Smooth muscle cell (in vitro differentiated cells): Measurements from ENCODE around the gene FECH. TPM values are rescaled to one million over a fixed set of nuclear protein-coding genes. Genes with fewer than 3 reads are reported as not detected.
A peak's percentile ranks its signal among the peaks of the same experiment; 100 is the strongest.

Experiments used
- DNase-seq: peaks from one replicate; lab custom pipeline; 2025; ENCODE audit not compliant: unreplicated experiment; lab: John Stamatoyannopoulos, UW
- H2AFZ ChIP-seq: fragments of 200-600 bp; sonication (generic); 2 replicates; pipeline ENCODE4 v1.6.0; 2016; ENCODE audit warnings: antibody characterized with exemption, low read depth, mild to moderate bottlenecking
- H3F3A ChIP-seq: fragments of 200-600 bp; sonication (generic); 2 replicates; pipeline ENCODE4 v1.6.0; 2017; ENCODE audit warnings: antibody characterized with exemption, low read depth
- H3K27ac ChIP-seq: fragments of 200-600 bp; sonication (generic); 2 replicates; pipeline ENCODE4 v1.5.1; 2016; ENCODE audit warnings: low read depth, mild to moderate bottlenecking
- H3K27me3 ChIP-seq: fragments of 200-600 bp; sonication (generic); 2 replicates; pipeline ENCODE4 v1.6.1; 2016; ENCODE audit warnings: low read depth, mild to moderate bottlenecking
- H3K36me3 ChIP-seq: fragments of 200-600 bp; sonication (generic); 2 replicates; pipeline ENCODE4 v1.5.1; 2016; ENCODE audit warnings: low read depth
- H3K4me1 ChIP-seq: fragments of 200-600 bp; sonication (generic); 2 replicates; pipeline ENCODE4 v1.5.1; 2016; ENCODE audit warnings: low read depth
- H3K4me2 ChIP-seq: fragments of 200-600 bp; sonication (generic); 2 replicates; pipeline ENCODE4 v1.6.0; 2016; ENCODE audit warnings: mild to moderate bottlenecking
- H3K4me3 ChIP-seq: fragments of 200-600 bp; sonication (generic); 2 replicates; pipeline ENCODE4 v1.5.1; 2016; ENCODE audit warnings: mild to moderate bottlenecking
- H3K79me2 ChIP-seq: fragments of 200-600 bp; sonication (generic); 2 replicates; pipeline ENCODE4 v1.6.0; 2016; ENCODE audit warnings: low read depth, mild to moderate bottlenecking
- H3K9ac ChIP-seq: fragments of 200-600 bp; sonication (generic); 2 replicates; pipeline ENCODE4 v1.6.0; 2016; ENCODE audit warnings: low read depth
- H3K9me3 ChIP-seq: fragments of 200-600 bp; sonication (generic); replicated peaks from 2 replicates; pipeline ENCODE4 v1.5.1; 2016; ENCODE audit warnings: low read depth
- H4K20me1 ChIP-seq: fragments of 200-600 bp; sonication (generic); 2 replicates; pipeline ENCODE4 v1.6.0; 2016; ENCODE audit warnings: low read depth
- WGBS: methylation state at CpG from one replicate; pipeline ENCODE4 v1.1.7; 2016; ENCODE audit warnings: low lambda C conversion rate; 5-methylcytosine and 5-hydroxymethylcytosine counted together
- polyA plus RNA-seq: library from polyadenylated mRNA; unstranded; fragments of >200 nt; fragmentation: Nextera tagmentation; extraction: Ambion mirVana; gene quantifications from 2 replicates; pipeline ENCODE4 v1.2.1, GENCODE V29; 2016
- total RNA-seq: library from RNA; depleted of rRNA; stranded (reverse); fragments of >200 nt; gene quantifications from 2 replicates; pipeline ENCODE4 v1.2.3, GENCODE V29; 2014
- TF ChIP-seq, protein P1 (sequence below): fragments of 200-600 bp; sonication (generic); IDR thresholded peaks from 2 replicates; pipeline ENCODE4 v1.5.1; 2017; ENCODE audit warnings: borderline replicate concordance, mild to moderate bottlenecking, antibody characterized with exemption; ENCODE audit not compliant: insufficient read depth, poor library complexity, severe bottlenecking

FECH gene
- total and polyA plus RNA-seq, 2 experiments from 2014 or later, result 18.1 to 52.5 TPM

- Histone ChIP-seq H3K79me2 (no peaks in the 10 kb centered on the region), H3F3A (no peaks in the 10 kb centered on the region), H3K4me2 (no peak overlapping the region), H3K9ac (no peak overlapping the region), H3K27me3 (no peaks in the 10 kb centered on the region), H3K4me3 (no peak overlapping the region), H3K4me1 (peaks cover 15% of the 10 kb centered on the region), H3K36me3 (no peaks in the 10 kb centered on the region), H4K20me1 (no peaks in the 10 kb centered on the region), H3K9me3 (no peaks in the 10 kb centered on the region), H2AFZ (no peak overlapping the region), H3K27ac (no peak overlapping the region)
- TF ChIP-seq, protein P1, sequence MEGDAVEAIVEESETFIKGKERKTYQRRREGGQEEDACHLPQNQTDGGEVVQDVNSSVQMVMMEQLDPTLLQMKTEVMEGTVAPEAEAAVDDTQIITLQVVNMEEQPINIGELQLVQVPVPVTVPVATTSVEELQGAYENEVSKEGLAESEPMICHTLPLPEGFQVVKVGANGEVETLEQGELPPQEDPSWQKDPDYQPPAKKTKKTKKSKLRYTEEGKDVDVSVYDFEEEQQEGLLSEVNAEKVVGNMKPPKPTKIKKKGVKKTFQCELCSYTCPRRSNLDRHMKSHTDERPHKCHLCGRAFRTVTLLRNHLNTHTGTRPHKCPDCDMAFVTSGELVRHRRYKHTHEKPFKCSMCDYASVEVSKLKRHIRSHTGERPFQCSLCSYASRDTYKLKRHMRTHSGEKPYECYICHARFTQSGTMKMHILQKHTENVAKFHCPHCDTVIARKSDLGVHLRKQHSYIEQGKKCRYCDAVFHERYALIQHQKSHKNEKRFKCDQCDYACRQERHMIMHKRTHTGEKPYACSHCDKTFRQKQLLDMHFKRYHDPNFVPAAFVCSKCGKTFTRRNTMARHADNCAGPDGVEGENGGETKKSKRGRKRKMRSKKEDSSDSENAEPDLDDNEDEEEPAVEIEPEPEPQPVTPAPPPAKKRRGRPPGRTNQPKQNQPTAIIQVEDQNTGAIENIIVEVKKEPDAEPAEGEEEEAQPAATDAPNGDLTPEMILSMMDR, result no peak
- 89% methylated on average over 2 of the region's 2 CpGs for WGBS
- DNase-seq, result no peak
Measured at GRCh38 chr18:57589161-57589560, 2.7 kb upstream of the FECH start.

DNA sequence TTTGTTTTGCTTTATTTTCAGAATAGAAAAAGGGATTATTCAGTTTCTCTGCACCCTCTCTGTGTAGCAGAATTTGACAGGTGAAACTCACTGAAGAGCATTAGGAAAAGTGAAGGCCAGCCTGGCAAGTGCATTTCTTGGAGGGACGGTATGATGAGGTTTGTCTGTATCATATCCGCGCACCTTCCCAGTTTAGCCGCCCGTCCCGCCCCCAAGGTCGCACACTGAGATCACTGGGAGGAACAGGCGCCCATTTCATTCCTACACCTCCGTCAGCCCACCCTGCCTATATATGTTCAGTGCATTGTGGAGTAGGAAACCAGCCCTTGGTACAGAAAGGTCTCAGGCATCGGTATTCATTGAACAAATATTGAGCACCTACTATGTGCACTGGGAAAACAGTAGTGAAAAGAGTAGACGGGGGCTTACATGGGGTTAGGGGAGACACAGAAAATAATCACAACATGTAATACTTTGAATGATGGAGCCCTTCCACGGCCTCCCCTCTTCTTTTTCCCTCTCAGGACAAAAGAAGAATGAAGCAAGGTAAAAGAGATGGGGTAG, 678 bp upstream of the FECH start:
- H3K4me1 ChIP-seq, result peaks cover 15% of the 10 kb centered on the region
- peak overlapping the region; percentile 92 for H3K4me3 ChIP-seq
- no peaks in the 10 kb centered on the region for H4K20me1 ChIP-seq
- H3K79me2 ChIP-seq, result no peaks in the 10 kb centered on the region
- TF ChIP-seq, protein P1, result no peak
- no peaks in the 10 kb centered on the region for H3F3A ChIP-seq
- peak overlapping the region; percentile 90 for H3K4me2 ChIP-seq
- 92% methylated on average over 12 of the region's 12 CpGs for WGBS
- peak overlapping the region; percentile 70 for H3K27ac ChIP-seq
- peak overlapping the region; percentile 94 for H2AFZ ChIP-seq
- H3K9me3 ChIP-seq, result no peaks in the 10 kb centered on the region
- H3K36me3 ChIP-seq, result no peaks in the 10 kb centered on the region
- H3K27me3 ChIP-seq, result no peaks in the 10 kb centered on the region
- peak overlapping the region; percentile 81 for H3K9ac ChIP-seq
- no peak for DNase-seq

GRCh38 chr18:57585855-57586250, 649 bp downstream of the FECH start:
- Histone ChIP-seq H3K36me3 (no peaks in the 10 kb centered on the region), H3K79me2 (no peaks in the 10 kb centered on the region), H3F3A (no peaks in the 10 kb centered on the region), H3K4me3 (peak overlapping the region; percentile 92), H4K20me1 (no peaks in the 10 kb centered on the region), H3K9me3 (no peaks in the 10 kb centered on the region), H3K27me3 (no peaks in the 10 kb centered on the region), H3K4me2 (peak overlapping the region; percentile 90), H2AFZ (peak overlapping the region; percentile 94), H3K4me1 (peaks cover 15% of the 10 kb centered on the region), H3K27ac (peak overlapping the region; percentile 70), H3K9ac (peak overlapping the region; percentile 81)
- TF ChIP-seq, protein P1, result no peak
- 28% methylated on average over 8 of the region's 8 CpGs for WGBS
- DNase-seq, result no peak

GRCh38 chr18:57585421-57585820, 1.1 kb downstream of the FECH start:
- Histone ChIP-seq H3K27ac (no peak overlapping the region), H3K9ac (no peak overlapping the region)
- TF ChIP-seq, protein P1, result no peak

More at GRCh38 chr18:57585421-57585820, 1.1 kb downstream of the FECH start:
- H3K79me2 ChIP-seq, result no peaks in the 10 kb centered on the region
- H3K4me2 ChIP-seq, result peak overlapping the region; percentile 90
- H3K4me1 ChIP-seq, result peaks cover 15% of the 10 kb centered on the region
- 89% methylated on average over 9 of the region's 9 CpGs for WGBS
- H3K9me3 ChIP-seq, result no peaks in the 10 kb centered on the region
- no peak for DNase-seq
- no peaks in the 10 kb centered on the region for H4K20me1 ChIP-seq
- H3F3A ChIP-seq, result no peaks in the 10 kb centered on the region
- H3K36me3 ChIP-seq, result no peaks in the 10 kb centered on the region
- peak overlapping the region; percentile 94 for H2AFZ ChIP-seq
- H3K4me3 ChIP-seq, result peak overlapping the region; percentile 92
- H3K27me3 ChIP-seq, result no peaks in the 10 kb centered on the region
